Gastrocnemius medialis (tissue), 4 donors: ENCODE measurements around the gene CHRNE. TPM values are rescaled to one million over a fixed set of nuclear protein-coding genes. Genes with fewer than 3 reads are reported as not detected.

Experiments used
- ATAC-seq, 2 donors: fragments of 150-250 bp; one replicate each; pipeline ENCODE4 v1.9.1; 2016
- DNase-seq, 2 donors: peaks; one replicate each; pipeline ENCODE4 v3.0.0-alpha.2; 2019
- H3K27ac ChIP-seq, 4 donors: fragments of 200-600 bp; sonication (generic); 1 replicate in 1 of 4; 2 replicates in 3 of 4; pipeline ENCODE4 v1.5.1; 2016 to 2018; ENCODE audit warnings: mild to moderate bottlenecking in 2 of 4, moderate library complexity in 1 of 4
- H3K27me3 ChIP-seq, 3 donors: fragments of 200-600 bp; sonication (generic) in 2 of 3; 1 replicate in 1 of 3; 2 replicates in 2 of 3; pipeline versions ENCODE4 v1.5.1 to v1.6.0; 2016 to 2019; ENCODE audit warnings: mild to moderate bottlenecking in 1 of 3, moderate library complexity in 1 of 3
- H3K36me3 ChIP-seq, 2 donors: fragments of 200-600 bp; sonication (generic) in 1 of 2; one replicate each; pipeline ENCODE4 v1.5.1; 2017 to 2018
- H3K4me1 ChIP-seq, 2 donors: fragments of 200-600 bp; sonication (generic) in 1 of 2; one replicate each; pipeline ENCODE4 v1.5.1; 2016 to 2017; ENCODE audit warnings: mild to moderate bottlenecking in 2 of 2
- H3K4me3 ChIP-seq, 4 donors: fragments of 200-600 bp; sonication (generic) in 3 of 4; 1 replicate in 1 of 4; 2 replicates in 3 of 4; pipeline ENCODE4 v1.5.1; 2016 to 2019; ENCODE audit warnings: mild to moderate bottlenecking in 2 of 4
- H3K9me3 ChIP-seq, 3 donors: fragments of 200-600 bp; sonication (generic) in 2 of 3; 1 replicate in 1 of 3; 2 replicates in 2 of 3; pipeline ENCODE4 v1.5.1; 2016 to 2019
- POLR2A ChIP-seq, 2 donors: fragments of 450-650 bp; IDR thresholded peaks; one replicate each; pipeline ENCODE4 v1.6.1; 2017; ENCODE audit warnings: antibody characterized with exemption in 2 of 2, mild to moderate bottlenecking in 2 of 2, moderate library complexity in 2 of 2
- in situ Hi-C, 4 donors: fragments of 200-750 bp; cut with MboI; loops; one replicate each; pipeline versions ENCODE4 v1.15.0 to v1.8.0; 2017; ENCODE audit warnings: low sequenced_read_pairs in 4 of 4
- intact Hi-C: fragments of 100-400 bp; cut with DNase I; formaldehyde crosslinking; loops from one replicate; pipeline ENCODE4 v1.15.1; 2023; ENCODE audit warnings: low total_unique reads
- total RNA-seq, 4 donors: library from RNA; depleted of rRNA; stranded (reverse); fragments of >200 nt; gene quantifications; one replicate each; pipeline versions ENCODE4 v1.1.0 to v1.2.3, GENCODE V29; 2016
- TF ChIP-seq, protein P1 (sequence below), 5 experiments: fragments of 450-650 bp in 3 of 5; fragments of 200-600 bp in 2 of 5; sonication (generic) in 2 of 5; IDR thresholded peaks in 4 of 5; conservative IDR thresholded peaks in 1 of 5; 1 replicate in 4 of 5; 2 replicates in 1 of 5; pipeline ENCODE4 v1.5.1; 2016 to 2019; ENCODE audit warnings: antibody characterized with exemption in 5 of 5, mild to moderate bottlenecking in 3 of 5, moderate library complexity in 3 of 5

Gene CHRNE
- total RNA-seq, 4 donors from 2014 or later = 0.33 to 1.9 (median 0.52) TPM; not detected in 1

DNA sequence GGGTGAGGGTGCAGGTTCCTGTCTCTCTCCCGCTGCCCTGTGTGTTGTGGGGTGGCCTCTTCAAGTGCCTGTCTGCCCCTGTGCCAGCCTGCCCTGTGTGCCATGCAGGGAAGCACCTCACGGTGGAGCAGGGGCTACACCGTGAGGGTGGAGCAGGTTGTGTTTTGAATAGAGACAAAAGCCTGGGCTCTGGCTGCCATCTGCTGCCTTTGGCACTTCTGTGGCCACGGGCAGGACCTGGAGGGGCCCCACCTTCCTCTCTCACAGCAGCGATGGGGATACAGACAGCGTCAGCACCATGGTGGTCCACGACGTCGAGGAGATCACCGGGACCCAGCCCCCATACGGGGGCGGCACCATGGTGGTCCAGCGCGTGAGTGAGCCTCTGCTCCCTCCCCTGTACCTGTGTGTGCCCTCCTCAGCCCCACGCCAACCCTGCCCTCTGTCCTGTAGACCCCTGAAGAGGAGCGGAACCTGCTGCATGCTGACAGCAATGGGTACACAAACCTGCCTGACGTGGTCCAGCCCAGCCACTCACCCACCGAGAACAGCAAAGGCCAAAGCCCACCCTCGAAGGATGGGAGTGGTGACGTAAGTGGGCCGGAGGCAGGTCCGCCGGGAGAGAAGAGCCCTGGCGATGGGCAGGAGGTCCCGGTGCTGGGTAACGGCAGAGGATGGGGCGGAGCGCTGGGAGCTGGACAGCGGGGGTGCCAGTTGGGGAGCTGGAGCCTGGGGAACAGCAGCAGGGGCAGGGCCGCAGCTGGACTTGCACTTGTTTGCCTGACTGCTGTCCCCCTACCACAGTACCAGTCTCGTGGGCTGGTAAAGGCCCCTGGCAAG, 9.0 kb downstream of the CHRNE start:
- Histone ChIP-seq H3K4me1 (peaks cover 0 to 3% of the 10 kb centered on the region in 2 donors), H3K9me3 (no peaks in the 10 kb centered on the region), H3K27ac (no peak overlapping the region), H3K4me3 (no peak overlapping the region), H3K27me3 (peaks cover 0 to 5% (median 2%) of the 10 kb centered on the region in 3 donors), H3K36me3 (peaks cover 0 to 78% of the 10 kb centered on the region in 2 donors)
- intact Hi-C loops = no loop called here
- TF ChIP-seq, protein P1, sequence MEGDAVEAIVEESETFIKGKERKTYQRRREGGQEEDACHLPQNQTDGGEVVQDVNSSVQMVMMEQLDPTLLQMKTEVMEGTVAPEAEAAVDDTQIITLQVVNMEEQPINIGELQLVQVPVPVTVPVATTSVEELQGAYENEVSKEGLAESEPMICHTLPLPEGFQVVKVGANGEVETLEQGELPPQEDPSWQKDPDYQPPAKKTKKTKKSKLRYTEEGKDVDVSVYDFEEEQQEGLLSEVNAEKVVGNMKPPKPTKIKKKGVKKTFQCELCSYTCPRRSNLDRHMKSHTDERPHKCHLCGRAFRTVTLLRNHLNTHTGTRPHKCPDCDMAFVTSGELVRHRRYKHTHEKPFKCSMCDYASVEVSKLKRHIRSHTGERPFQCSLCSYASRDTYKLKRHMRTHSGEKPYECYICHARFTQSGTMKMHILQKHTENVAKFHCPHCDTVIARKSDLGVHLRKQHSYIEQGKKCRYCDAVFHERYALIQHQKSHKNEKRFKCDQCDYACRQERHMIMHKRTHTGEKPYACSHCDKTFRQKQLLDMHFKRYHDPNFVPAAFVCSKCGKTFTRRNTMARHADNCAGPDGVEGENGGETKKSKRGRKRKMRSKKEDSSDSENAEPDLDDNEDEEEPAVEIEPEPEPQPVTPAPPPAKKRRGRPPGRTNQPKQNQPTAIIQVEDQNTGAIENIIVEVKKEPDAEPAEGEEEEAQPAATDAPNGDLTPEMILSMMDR (IDR thresholded peaks at IDR 0.05 in 4 of 5, conservative IDR thresholded peaks at IDR 0.05 in 1 of 5) = no peak
- in situ Hi-C loops = loop anchor here in 2 of 4 donors (25.0 kb wide), 1 partner anchor 107 kb away; the partner anchor contains the start of genes GLTPD2 (in 2 of the 2), PSMB6 (in 2 of the 2) and VMO1 (in 2 of the 2)
- ATAC-seq (no peak), DNase-seq (no peak)

DNA sequence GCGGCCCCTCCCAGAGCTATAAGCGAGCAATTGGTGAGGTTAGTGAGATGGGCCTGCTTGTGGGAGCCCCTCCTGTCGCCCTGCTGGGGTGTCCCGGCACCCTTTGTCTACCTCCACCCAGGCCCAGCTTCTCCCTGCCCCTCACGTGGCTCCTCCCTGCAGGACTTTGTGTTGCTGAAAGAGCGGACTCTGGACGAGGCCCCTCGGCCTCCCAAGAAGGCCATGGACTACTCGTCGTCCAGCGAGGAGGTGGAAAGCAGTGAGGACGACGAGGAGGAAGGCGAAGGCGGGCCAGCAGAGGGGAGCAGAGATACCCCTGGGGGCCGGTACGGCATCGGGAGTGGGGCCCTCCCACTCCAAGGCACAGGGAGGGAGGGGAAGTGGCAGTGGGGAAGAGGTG, 9.6 kb downstream of the CHRNE start:
- Histone ChIP-seq H3K27ac (no peak overlapping the region), H3K9me3 (no peaks in the 10 kb centered on the region)
- in situ Hi-C loops = loop anchor here in 2 of 4 donors (25.0 kb wide), 1 partner anchor 106 kb away; the partner anchor contains the start of genes GLTPD2 (in 2 of the 2), PSMB6 (in 2 of the 2) and VMO1 (in 2 of the 2)

DNA sequence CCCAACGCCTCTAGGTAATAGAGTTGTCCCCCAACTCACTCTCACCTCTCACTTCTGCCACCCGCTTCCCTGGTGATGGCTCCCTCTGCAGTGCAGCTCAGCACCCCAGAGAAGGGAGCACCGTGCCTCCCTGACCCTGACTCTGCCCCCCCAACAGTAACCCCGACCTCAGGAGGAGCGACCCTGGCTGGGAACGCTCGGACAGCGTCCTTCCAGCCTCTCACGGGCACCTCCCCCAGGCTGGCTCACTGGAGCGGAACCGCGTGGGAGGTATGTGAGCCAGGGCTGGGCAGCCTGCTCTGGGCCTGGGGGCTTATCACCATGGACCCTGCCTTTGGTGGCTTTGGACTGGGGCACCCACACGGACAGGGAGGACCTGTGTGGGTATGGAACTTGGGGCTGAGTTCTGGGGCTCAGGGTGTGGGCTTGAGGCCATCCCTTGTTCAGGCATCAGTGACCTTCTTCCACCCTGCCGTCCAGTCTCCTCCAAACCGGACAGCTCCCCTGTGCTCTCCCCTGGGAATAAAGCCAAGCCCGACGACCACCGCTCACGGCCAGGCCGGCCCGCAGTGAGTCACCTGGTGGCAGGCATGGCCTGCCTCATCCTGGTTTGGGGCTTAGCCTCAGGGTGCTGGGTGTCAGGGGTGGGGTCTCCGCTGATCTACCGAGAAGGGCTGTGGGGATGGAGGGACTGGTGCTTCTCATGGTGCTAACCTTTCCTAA, 10.2 kb downstream of the CHRNE start:
- H3K36me3 ChIP-seq = peaks cover 0 to 84% of the 10 kb centered on the region in 2 donors

More for the DNA sequence above, 9.6 kb downstream of the CHRNE start:
- intact Hi-C loops = no loop called here
- Histone ChIP-seq H3K36me3 (peaks cover 0 to 78% of the 10 kb centered on the region in 2 donors), H3K4me1 (no peaks in the 10 kb centered on the region), H3K4me3 (no peak overlapping the region), H3K27me3 (no peaks in the 10 kb centered on the region)
- ATAC-seq = no peak
- TF ChIP-seq, protein P1 (IDR thresholded peaks at IDR 0.05 in 4 of 5, conservative IDR thresholded peaks at IDR 0.05 in 1 of 5) = no peak
- no peak for TF ChIP-seq POLR2A (IDR thresholded peaks at IDR 0.05)
- DNase-seq = no peak

DNA sequence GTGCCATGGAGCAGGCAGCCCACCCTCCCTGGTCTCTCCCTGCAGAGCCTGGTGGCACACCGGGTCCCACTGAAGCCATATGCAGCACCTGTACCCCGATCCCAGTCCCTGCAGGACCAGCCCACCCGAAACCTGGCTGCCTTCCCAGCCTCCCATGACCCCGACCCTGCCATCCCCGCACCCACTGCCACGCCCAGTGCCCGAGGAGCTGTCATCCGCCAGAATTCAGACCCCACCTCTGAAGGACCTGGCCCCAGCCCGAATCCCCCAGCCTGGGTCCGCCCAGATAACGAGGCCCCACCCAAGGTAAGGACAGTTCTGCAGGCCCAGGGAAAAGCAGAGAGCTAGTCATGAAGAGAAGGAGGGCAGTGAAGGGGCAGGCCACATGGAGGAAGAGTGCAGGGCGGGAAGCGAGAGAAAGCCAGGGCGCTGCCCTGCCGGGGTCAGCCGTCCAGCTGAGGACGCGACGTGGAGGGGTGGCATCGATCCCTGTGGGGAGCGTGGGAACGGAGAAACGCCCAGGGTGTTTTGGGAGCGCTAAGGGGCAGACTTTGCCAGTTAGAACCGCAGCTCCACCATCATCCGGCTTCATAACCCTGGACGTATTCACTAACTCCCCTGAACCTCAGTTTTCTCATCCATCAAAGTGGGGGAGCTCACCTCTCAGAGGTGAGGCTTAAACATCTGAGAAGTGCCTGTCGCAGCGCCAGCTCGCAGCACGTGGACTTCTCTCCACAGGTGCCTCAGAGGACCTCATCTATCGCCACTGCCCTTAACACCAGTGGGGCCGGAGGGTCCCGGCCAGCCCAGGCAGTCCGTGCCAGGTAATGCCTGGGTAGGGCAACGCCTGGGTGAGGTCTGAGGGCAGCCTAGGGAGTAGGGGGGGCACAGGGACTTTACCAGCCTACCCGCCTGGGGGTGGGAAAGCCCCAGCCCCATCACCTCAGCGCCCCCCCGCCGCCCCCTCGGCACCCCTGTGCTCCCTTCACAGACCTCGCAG, 11.2 kb downstream of the CHRNE start:
- Histone ChIP-seq H3K4me1 (no peaks in the 10 kb centered on the region), H3K9me3 (no peaks in the 10 kb centered on the region), H3K4me3 (no peak overlapping the region), H3K27ac (no peak overlapping the region), H3K27me3 (no peaks in the 10 kb centered on the region), H3K36me3 (peaks cover 0 to 87% of the 10 kb centered on the region in 2 donors)
- in situ Hi-C loops = loop anchor here in 2 of 4 donors (25.0 kb wide), 1 partner anchor 104 kb away; the partner anchor contains the start of genes GLTPD2 (in 2 of the 2), PSMB6 (in 2 of the 2) and VMO1 (in 2 of the 2)
- ATAC-seq (no peak), DNase-seq (no peak)
- intact Hi-C loops = no loop called here
- no peak for TF ChIP-seq POLR2A (IDR thresholded peaks at IDR 0.05)
- TF ChIP-seq, protein P1 (IDR thresholded peaks at IDR 0.05 in 4 of 5, conservative IDR thresholded peaks at IDR 0.05 in 1 of 5) = no peak

More for the DNA sequence above, 10.2 kb downstream of the CHRNE start:
- no peaks in the 10 kb centered on the region for H3K27me3 ChIP-seq
- no peaks in the 10 kb centered on the region for H3K4me1 ChIP-seq
- no peak overlapping the region for H3K4me3 ChIP-seq
- no peak for DNase-seq
- intact Hi-C loops (no loop called here), in situ Hi-C loops (loop anchor here in 2 of 4 donors (25.0 kb wide), 1 partner anchor 105 kb away; the partner anchor contains the start of genes GLTPD2 (in 2 of the 2), PSMB6 (in 2 of the 2) and VMO1 (in 2 of the 2))
- H3K9me3 ChIP-seq = no peaks in the 10 kb centered on the region
- TF ChIP-seq POLR2A (IDR thresholded peaks at IDR 0.05) = no peak
- no peak for ATAC-seq
- no peak overlapping the region for H3K27ac ChIP-seq
